ENCODE results near the gene SMIM10L1. TPM values are rescaled to one million over a fixed set of nuclear protein-coding genes. Genes with fewer than 3 reads are reported as not detected.

The SMIM10L1 gene
- 4.7 and 5.3 TPM in 2 replicates for total RNA-seq

GRCh38 chr12:11171145-11171968 is at the start of gene SMIM10L1:
TSS of gene SMIM10L1 (plus strand) at chr12:11171194. CDS start at chr12:11171357, 163 bp downstream.

DNA sequence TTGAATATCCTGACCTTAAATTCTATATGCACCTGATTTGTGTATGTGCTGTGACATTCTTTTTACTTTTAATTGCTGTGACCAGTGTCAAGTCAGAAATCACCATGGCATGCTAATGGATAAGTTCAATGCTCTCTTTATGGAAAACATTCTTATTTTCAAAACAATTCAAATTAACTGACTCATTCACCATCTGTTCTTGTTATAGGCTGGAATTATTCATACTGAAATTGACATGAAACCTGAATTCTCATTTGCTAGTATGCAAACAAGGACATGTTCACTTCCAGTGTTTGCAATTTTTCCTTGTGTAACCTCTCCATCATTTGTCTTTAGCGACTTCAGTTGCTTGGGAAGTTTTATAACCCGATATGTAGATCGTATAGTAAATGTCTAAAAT is 36.7 kb upstream of the SMIM10L1 start, which contains the start of gene TAS2R30:
Gene TAS2R30 (minus strand): TSS at position 340 of the 400 bp plus-strand sequence. CDS start 400 bp downstream, outside the sequence.

GRCh38 chr12:11186837-11187236 is 15.8 kb downstream of the SMIM10L1 start, which contains the start of gene TAS2R42:
TSS of gene TAS2R42 (minus strand) at chr12:11186937. CDS start at chr12:11186937, 0 bp downstream.

Other genes starting within 250 kb of the SMIM10L1 start
- 0.14 and 0.18 TPM in 2 replicates for gene PRH2, start 242.0 kb upstream of the SMIM10L1 start, total RNA-seq
- gene TAS2R14, start 231.9 kb upstream of the SMIM10L1 start, total RNA-seq, result 1.7 and 2.4 TPM in 2 replicates
- 2.1 and 2.4 TPM in 2 replicates for gene TAS2R50, start 184.3 kb upstream of the SMIM10L1 start, total RNA-seq
- 2.2 and 2.4 TPM in 2 replicates for gene TAS2R20, start 172.9 kb upstream of the SMIM10L1 start, total RNA-seq
- 4.0 and 4.1 TPM in 2 replicates for gene TAS2R19, start 148.6 kb upstream of the SMIM10L1 start, total RNA-seq
- gene TAS2R31, start 139.8 kb upstream of the SMIM10L1 start, total RNA-seq, result 2.4 and 3.7 TPM in 2 replicates
- gene TAS2R46, start 108.9 kb upstream of the SMIM10L1 start, total RNA-seq, result 1.3 and 1.8 TPM in 2 replicates
- 1.3 TPM in 1 of 2 replicates, not detected in the other for gene TAS2R43, start 78.9 kb upstream of the SMIM10L1 start, total RNA-seq
- 2.9 and 3.3 TPM in 2 replicates for gene TAS2R30, start 36.5 kb upstream of the SMIM10L1 start, total RNA-seq
- gene TAS2R42, start 15.7 kb downstream of the SMIM10L1 start, total RNA-seq, result not detected in 2 replicates
- gene PRB3, start 98.5 kb downstream of the SMIM10L1 start, total RNA-seq, result not detected in 2 replicates
- not detected in 2 replicates for gene PRB4, start 139.2 kb downstream of the SMIM10L1 start, total RNA-seq
- not detected in 2 replicates for gene PRB2, start 224.4 kb downstream of the SMIM10L1 start, total RNA-seq

Data from smooth muscle cell of bladder (primary cell).